HG03025 (cell line): ENCODE data around the gene HM13.
"Not testable (repeated sequence)": the region's sequence is repeated elsewhere in the genome, so short reads cannot be mapped to it uniquely, and the experiment has no call there.

ENCODE experiments used
- ATAC-seq: cut with Tn5 transposase; IDR thresholded peaks from one replicate; pipeline ENCODE4 v1.9.1; 2021; ENCODE audit warnings: mild to moderate bottlenecking, moderate library complexity; ENCODE audit not compliant: unreplicated experiment, low FRiP score

The HM13 gene

GRCh38 chr20:31605902-31606803 is 91.9 kb downstream of the HM13 start:
- ATAC-seq, result no peak

- ATAC-seq, result no peak
Observed at GRCh38 chr20:31606804-31607639, 92.8 kb downstream of the HM13 start.

DNA sequence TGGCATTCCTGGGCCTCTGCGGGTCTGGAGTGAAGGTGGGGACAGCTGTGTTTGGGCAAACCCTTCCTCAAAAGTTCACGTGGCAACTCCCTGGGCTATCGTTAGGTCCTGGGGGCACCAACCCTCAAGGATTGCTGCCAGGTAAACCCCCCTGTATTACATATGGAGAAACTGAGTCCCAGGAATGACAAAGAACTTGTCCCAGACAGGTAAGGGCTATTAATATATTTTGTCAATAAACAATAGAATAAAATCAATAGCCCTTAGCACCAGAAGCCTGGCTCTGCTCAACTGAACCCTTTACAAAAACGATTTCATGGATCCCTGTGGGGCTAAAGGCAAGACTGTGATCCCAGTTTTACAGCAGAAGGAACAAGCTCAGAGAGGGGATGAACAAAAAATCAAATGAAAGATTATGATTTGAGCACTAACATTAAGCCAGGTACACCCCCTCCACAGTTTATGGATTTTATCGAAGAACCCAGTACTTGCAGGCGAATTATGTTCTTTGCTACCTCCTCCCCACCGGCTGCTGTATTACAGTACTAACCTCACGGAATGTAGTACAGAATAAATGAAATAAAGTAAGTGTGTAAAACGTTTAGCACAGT is 93.5 kb downstream of the HM13 start:
- ATAC-seq, result no peak

- no peak for ATAC-seq
Observed at GRCh38 chr20:31608251-31608945, 94.2 kb downstream of the HM13 start.

DNA sequence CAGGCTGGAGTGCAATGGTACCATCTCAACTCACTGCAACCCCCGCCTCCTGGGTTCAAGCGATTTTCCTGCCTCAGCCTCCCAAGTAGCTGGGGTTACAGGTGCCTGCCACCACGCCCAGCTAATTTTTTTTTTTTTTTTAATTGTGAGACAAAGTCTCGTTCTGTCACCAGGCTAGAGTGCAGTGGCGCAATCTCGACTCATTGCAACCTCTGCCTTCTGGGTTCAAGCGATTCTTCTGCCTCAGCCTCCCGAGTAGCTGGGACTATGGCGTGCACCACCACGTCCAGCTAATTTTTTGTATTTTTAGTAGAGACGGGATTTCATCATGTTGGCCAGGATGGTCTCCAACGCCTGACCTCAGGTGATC is 98.0 kb downstream of the HM13 start:
- ATAC-seq, result not testable (repeated sequence)

GRCh38 chr20:31615416-31615815 is 101.2 kb downstream of the HM13 start:
- no peak for ATAC-seq

DNA sequence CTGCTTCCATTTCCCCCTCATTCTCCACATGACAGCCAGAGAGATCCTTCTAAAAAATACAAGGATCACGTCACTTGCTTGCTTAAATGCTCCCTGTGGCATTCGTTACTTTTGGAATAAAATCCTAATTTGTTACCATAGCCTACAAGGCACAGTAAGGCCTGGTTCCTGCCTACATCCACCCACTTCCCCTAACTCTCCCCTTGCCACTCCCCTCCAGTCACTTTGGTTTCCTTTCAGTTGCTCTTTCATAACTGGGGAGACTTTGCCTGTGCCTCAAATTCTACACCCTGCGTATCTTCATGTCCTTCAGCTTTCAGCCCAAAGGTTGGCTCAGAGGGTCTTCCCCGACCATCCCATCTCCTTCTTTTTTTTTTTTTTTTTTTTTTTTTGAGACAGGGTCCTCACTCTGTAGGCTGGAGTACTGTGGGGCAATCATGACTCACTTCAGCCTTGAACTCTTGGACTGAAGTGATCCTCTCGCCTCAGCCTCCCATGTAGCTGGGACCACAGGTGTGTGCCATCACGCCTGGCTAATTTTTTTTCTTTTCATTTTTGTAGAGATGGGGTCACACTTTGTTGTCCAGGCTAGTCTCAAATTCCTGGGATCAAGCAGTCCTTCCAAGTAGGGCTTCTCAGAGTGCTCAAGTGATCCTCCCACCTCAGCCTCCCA is 103.3 kb downstream of the HM13 start:
- ATAC-seq, result no peak
